KOPT-K1 (cell line): ENCODE results near the gene IFNW1.
"Not testable (repeated sequence)": the region's sequence is repeated elsewhere in the genome, so short reads cannot be mapped to it uniquely, and the experiment has no call there.

Experiments
- H3K27ac ChIP-seq: fragments of 200-600 bp; sonication (generic); 2 replicates; pipeline ENCODE4 v1.5.1; 2016; ENCODE audit warnings: antibody characterized with exemption, mild to moderate bottlenecking, low read depth, low read length; ENCODE audit not compliant: poor library complexity, severe bottlenecking
- H3K36me3 ChIP-seq: fragments of 200-600 bp; sonication (generic); 2 replicates; pipeline ENCODE4 v1.5.1; 2017; ENCODE audit warnings: antibody characterized with exemption, mild to moderate bottlenecking, low read length, moderate library complexity; ENCODE audit not compliant: insufficient read depth
- H3K9me3 ChIP-seq: fragments of 200-600 bp; sonication (generic); 2 replicates; pipeline ENCODE4 v1.5.1; 2017; ENCODE audit warnings: antibody characterized with exemption, low read length, mild to moderate bottlenecking; ENCODE audit not compliant: insufficient read depth, poor library complexity, severe bottlenecking

The IFNW1 gene

GRCh38 chr9:21128186-21128585 lies 13.4 kb downstream of the IFNW1 start:
- not testable (repeated sequence) for H3K9me3 ChIP-seq, H3K27ac ChIP-seq, H3K36me3 ChIP-seq

GRCh38 chr9:21121595-21122251 lies 19.9 kb downstream of the IFNW1 start:
- Histone ChIP-seq H3K9me3 (no peaks in the 10 kb centered on the region), H3K27ac (no peak overlapping the region), H3K36me3 (no peaks in the 10 kb centered on the region)

GRCh38 chr9:21121079-21121478 lies 20.6 kb downstream of the IFNW1 start:
- H3K36me3 ChIP-seq: no peaks in the 10 kb centered on the region
- no peaks in the 10 kb centered on the region for H3K9me3 ChIP-seq
- H3K27ac ChIP-seq: no peak overlapping the region

GRCh38 chr9:21119093-21119770 lies 22.4 kb downstream of the IFNW1 start:
- peak overlapping the region; percentile 1 for H3K27ac ChIP-seq
- H3K36me3 ChIP-seq: no peaks in the 10 kb centered on the region
- no peaks in the 10 kb centered on the region for H3K9me3 ChIP-seq

DNA sequence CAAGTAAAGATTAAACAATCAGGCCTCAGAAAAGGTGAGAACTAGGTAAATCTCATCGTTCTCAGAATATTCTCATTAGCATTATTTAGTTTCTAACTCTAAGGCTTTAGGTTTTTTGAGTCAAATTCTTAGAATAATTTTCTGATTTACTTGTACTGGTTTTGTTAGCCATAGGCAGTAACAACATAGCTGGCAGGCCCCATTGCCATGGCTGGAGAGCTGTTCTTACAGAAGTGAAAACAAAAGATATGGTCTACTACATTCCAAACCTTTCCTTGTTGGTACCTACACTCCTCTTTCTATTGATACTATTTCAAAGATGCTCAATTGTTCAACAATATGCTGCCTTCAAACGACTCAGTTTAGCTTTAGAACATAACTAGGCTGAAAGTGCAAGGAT lies 27.3 kb downstream of the IFNW1 start:
- Histone ChIP-seq H3K36me3 (no peaks in the 10 kb centered on the region), H3K27ac (no peak overlapping the region), H3K9me3 (no peaks in the 10 kb centered on the region)

GRCh38 chr9:21110708-21111576 lies 30.7 kb downstream of the IFNW1 start:
- H3K9me3 ChIP-seq: no peaks in the 10 kb centered on the region
- no peak overlapping the region for H3K27ac ChIP-seq

GRCh38 chr9:21104787-21105186 lies 36.8 kb downstream of the IFNW1 start:
- Histone ChIP-seq H3K36me3 (no peaks in the 10 kb centered on the region), H3K27ac (no peak overlapping the region), H3K9me3 (no peaks in the 10 kb centered on the region)

More at GRCh38 chr9:21110708-21111576, 30.7 kb downstream of the IFNW1 start:
- no peaks in the 10 kb centered on the region for H3K36me3 ChIP-seq

GRCh38 chr9:21102305-21102704 lies 39.3 kb downstream of the IFNW1 start:
- no peaks in the 10 kb centered on the region for H3K36me3 ChIP-seq
- H3K9me3 ChIP-seq: peaks cover 2% of the 10 kb centered on the region
- no peak overlapping the region for H3K27ac ChIP-seq

DNA sequence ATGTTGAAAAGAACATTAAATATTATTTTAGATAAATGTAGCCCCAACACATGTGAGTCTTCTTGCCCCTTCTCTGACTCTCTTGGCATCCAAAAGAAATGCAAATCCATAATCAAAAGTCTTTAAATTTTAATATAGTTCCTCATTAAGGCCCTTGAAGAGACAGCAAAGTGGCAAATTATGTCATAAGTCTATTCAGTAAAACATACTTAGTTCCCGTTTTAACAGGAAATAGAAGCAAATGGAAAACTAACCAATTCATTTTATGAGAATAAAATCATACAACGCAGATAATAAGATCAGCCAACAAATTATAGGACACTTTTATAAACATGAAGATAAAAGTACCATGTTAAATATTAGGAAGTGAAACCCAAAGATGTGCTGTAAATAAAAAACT lies 43.8 kb downstream of the IFNW1 start:
- Histone ChIP-seq H3K9me3 (peaks cover 4% of the 10 kb centered on the region), H3K27ac (no peak overlapping the region), H3K36me3 (no peaks in the 10 kb centered on the region)

- Histone ChIP-seq H3K9me3 (peaks cover 4% of the 10 kb centered on the region), H3K27ac (peak overlapping the region; percentile 71), H3K36me3 (no peaks in the 10 kb centered on the region)
Measured at GRCh38 chr9:21096901-21097255, 44.8 kb downstream of the IFNW1 start.

- no peaks in the 10 kb centered on the region for H3K36me3 ChIP-seq
- H3K27ac ChIP-seq: peak overlapping the region; percentile 71
- peaks cover 4% of the 10 kb centered on the region for H3K9me3 ChIP-seq
Measured at GRCh38 chr9:21096172-21096900, 45.3 kb downstream of the IFNW1 start.

DNA sequence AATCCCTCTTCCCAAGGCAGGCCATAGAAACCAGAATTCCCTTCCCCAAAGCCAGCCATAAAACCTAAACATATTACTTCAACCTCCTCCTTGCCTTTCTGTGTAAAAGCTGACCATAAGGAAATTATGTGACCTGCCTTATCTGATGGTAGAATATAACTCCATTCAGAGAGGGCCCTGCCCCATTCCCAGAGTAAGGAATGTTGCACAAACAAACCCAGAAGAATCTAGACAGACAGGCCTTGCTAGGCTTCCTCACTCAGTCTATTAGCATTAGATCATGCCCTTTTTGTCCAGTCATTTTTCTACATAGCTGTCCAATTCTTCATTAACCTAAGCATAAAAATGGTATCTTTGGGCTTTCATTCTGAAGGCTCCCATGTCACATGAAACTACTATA lies 46.1 kb downstream of the IFNW1 start:
- Histone ChIP-seq H3K9me3 (peaks cover 4% of the 10 kb centered on the region), H3K36me3 (no peaks in the 10 kb centered on the region), H3K27ac (peak overlapping the region; percentile 71)
